ENCODE measurements around the gene CACNA1D. TPM values are rescaled to one million over a fixed set of nuclear protein-coding genes. Genes with fewer than 3 reads are reported as not detected.

The CACNA1D gene
- total and polyA plus RNA-seq, 2 experiments from 2014 or later: 5.2 to 27.8 TPM

DNA sequence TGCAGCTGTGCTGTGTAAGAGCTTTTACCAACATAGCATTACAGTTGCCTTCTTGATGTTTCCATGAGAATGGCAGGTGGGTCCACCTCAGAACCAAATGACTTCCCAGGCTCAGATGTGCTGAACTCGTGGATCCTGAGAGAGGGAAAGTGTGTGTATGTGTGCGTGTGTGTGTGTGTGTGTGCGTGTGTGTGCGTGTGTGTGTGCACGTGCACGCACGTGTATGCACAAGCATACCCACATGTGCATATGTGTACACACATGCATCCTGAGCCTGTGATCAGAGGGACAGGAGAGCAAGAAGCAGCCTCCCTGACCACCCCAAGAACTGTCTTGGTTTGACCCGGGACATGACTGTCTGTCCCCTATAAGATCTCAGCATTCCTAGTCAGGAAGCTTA, 303.7 kb downstream of the CACNA1D start:
- no peaks in the 10 kb centered on the region for H3K9me2 ChIP-seq (replicated peaks; ENCODE audit: insufficient read depth)
- no peaks in the 10 kb centered on the region for H3K4me1 ChIP-seq (ENCODE audit: insufficient read depth)
- H3K36me3 ChIP-seq (replicated peaks; ENCODE audit: insufficient read depth, low read depth): no peaks in the 10 kb centered on the region
- WGBS (ENCODE audit: low lambda C conversion rate, missing lambda C conversion rate): 89% methylated on average over 8 of the region's 8 CpGs
- H2AFZ ChIP-seq: no peak overlapping the region
- H3K4me2 ChIP-seq: no peak overlapping the region
- no peaks in the 10 kb centered on the region for H4K20me1 ChIP-seq (ENCODE audit: insufficient read depth, poor library complexity, severe bottlenecking)
- no peak for DNase-seq (ENCODE audit: low spot score)
- no peaks in the 10 kb centered on the region for H3K27me3 ChIP-seq
- H3K79me2 ChIP-seq: no peaks in the 10 kb centered on the region
- TF ChIP-seq EZH2 (IDR thresholded peaks at IDR 0.05; ENCODE audit: borderline replicate concordance) (no peak), EZH2phosphoT487 (IDR thresholded peaks at IDR 0.05; ENCODE audit: low read depth, severe bottlenecking, unreplicated experiment) (no peak), CTCF (IDR thresholded peaks at IDR 0.05; ENCODE audit: poor library complexity) (no peak)
- H3K9me3 ChIP-seq (ENCODE audit: low read depth): no peaks in the 10 kb centered on the region
- H3K4me3 ChIP-seq: no peak overlapping the region
- H3K27ac ChIP-seq: no peak overlapping the region

DNA sequence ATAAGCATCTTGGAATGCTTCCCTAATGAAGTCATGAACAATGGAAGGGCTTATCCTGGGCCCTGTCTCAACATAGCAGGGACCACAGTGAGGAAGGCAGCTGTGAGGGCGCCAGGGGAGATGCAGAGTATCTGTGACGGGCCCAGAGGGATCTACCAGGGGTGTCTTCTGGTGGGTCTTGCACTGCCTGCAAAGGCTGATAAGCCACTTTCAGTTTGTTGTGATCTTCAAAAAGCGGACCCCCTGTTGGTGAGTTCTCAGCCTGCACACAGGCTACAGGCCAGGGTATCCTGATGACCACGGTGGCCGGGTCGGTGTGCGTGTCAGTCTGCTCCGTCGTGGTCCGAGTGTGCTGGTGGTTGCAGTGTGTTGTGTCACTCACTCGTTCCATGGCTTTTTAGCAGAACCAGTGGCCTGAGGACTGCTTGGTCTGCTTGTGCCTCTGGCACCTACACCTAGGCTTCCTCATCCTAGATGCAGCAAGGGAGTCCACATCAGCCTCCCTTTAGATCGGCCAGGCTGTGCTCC, 305.0 kb downstream of the CACNA1D start:
- no peak for DNase-seq (ENCODE audit: low spot score)
- WGBS (ENCODE audit: low lambda C conversion rate, missing lambda C conversion rate): 95% methylated on average over 12 of the region's 12 CpGs
- Histone ChIP-seq H3K27me3 (no peaks in the 10 kb centered on the region), H3K36me3 (replicated peaks; ENCODE audit: insufficient read depth, low read depth) (no peaks in the 10 kb centered on the region), H4K20me1 (ENCODE audit: insufficient read depth, poor library complexity, severe bottlenecking) (no peaks in the 10 kb centered on the region), H2AFZ (no peak overlapping the region), H3K4me3 (no peak overlapping the region), H3K9me2 (replicated peaks; ENCODE audit: insufficient read depth) (no peaks in the 10 kb centered on the region), H3K9me3 (ENCODE audit: low read depth) (no peaks in the 10 kb centered on the region), H3K4me2 (no peak overlapping the region), H3K4me1 (ENCODE audit: insufficient read depth) (peaks cover under 1% of the 10 kb centered on the region), H3K79me2 (no peaks in the 10 kb centered on the region), H3K27ac (no peak overlapping the region)
- TF ChIP-seq EZH2 (IDR thresholded peaks at IDR 0.05; ENCODE audit: borderline replicate concordance) (no peak), CTCF (IDR thresholded peaks at IDR 0.05; ENCODE audit: poor library complexity) (no peak), EZH2phosphoT487 (IDR thresholded peaks at IDR 0.05; ENCODE audit: low read depth, severe bottlenecking, unreplicated experiment) (no peak)

DNA sequence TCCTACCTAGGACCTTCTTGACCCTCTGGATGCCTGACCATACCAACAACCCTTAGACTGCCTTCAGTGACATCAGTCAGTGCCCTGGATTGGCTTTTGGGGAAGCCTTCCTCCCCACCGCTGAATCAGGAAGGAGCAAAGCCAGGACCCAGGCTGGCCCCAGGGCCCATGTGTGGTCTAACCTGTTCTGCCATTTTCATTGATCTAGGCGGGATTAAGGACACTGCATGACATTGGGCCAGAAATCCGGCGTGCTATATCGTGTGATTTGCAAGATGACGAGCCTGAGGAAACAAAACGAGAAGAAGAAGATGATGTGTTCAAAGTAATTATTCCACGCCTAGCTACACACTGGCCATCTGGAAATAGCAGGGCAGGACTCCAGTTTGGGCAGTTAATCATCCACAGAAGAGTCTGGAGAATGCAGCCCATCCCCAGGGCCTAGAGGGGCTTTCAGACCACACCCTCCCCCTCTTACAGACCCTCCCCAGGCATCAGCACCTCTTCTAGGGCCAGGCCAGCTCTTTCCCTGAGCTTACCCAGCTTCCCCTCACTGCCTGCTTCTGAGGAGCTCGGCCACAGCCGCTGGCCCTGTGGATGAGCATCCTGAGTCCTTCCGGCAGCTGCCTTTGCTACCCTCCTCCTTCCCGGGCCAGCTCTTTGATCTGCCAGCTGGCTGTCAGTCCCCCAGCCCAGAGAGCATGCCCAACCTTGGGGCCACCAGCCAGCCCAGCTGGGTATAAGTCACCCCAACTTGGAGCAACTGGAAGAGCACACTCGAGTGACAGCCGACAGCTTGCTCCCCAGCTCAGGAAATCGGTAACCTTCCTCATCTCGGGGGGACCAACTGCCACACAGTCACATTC, 305.9 kb downstream of the CACNA1D start:
- no peak for DNase-seq (ENCODE audit: low spot score)
- no peaks in the 10 kb centered on the region for H4K20me1 ChIP-seq (ENCODE audit: insufficient read depth, poor library complexity, severe bottlenecking)
- H3K36me3 ChIP-seq (replicated peaks; ENCODE audit: insufficient read depth, low read depth): no peaks in the 10 kb centered on the region
- H3K4me2 ChIP-seq: no peak overlapping the region
- H3K27me3 ChIP-seq: no peaks in the 10 kb centered on the region
- H3K4me3 ChIP-seq: no peak overlapping the region
- no peaks in the 10 kb centered on the region for H3K79me2 ChIP-seq
- H3K9me3 ChIP-seq (ENCODE audit: low read depth): no peaks in the 10 kb centered on the region
- TF ChIP-seq EZH2 (IDR thresholded peaks at IDR 0.05; ENCODE audit: borderline replicate concordance) (no peak), CTCF (IDR thresholded peaks at IDR 0.05; ENCODE audit: poor library complexity) (no peak), EZH2phosphoT487 (IDR thresholded peaks at IDR 0.05; ENCODE audit: low read depth, severe bottlenecking, unreplicated experiment) (no peak)
- peaks cover 9% of the 10 kb centered on the region for H3K4me1 ChIP-seq (ENCODE audit: insufficient read depth)
- H3K27ac ChIP-seq: no peak overlapping the region
- H2AFZ ChIP-seq: no peak overlapping the region
- H3K9me2 ChIP-seq (replicated peaks; ENCODE audit: insufficient read depth): no peaks in the 10 kb centered on the region
- 93% methylated on average over 16 of the region's 16 CpGs for WGBS (ENCODE audit: low lambda C conversion rate, missing lambda C conversion rate)
